Mucosa of gallbladder (tissue), 1 donor: ENCODE data around the gene ZNF175. TPM values are rescaled to one million over a fixed set of nuclear protein-coding genes. Genes with fewer than 3 reads are reported as not detected.

Experiments
- DNase-seq: peaks from one replicate; pipeline ENCODE4 v3.0.0-alpha.2; 2020; ENCODE audit warnings: low spot score
- total RNA-seq: library from RNA; stranded (reverse); gene quantifications from one replicate; pipeline ENCODE4 v1.2.1, GENCODE V29; 2021
- donor health status: DM: no; HTN: no; CAD: no.

ZNF175 gene
- total RNA-seq, result 9.4 TPM

GRCh38 chr19:51570962-51571575, at the start of gene ZNF175:
Gene ZNF175 (plus strand): TSS chr19:51571283. CDS start chr19:51573330, 2,047 bp downstream.
- DNase-seq, result peak; percentile 97

- DNase-seq, result no peak
Observed at GRCh38 chr19:51521357-51521756, 49.7 kb upstream of the ZNF175 start.

GRCh38 chr19:51521781-51522180, 49.3 kb upstream of the ZNF175 start:
- DNase-seq, result no peak

- DNase-seq, result no peak
Observed at GRCh38 chr19:51524666-51525264, 46.3 kb upstream of the ZNF175 start.

GRCh38 chr19:51525651-51526050, 45.4 kb upstream of the ZNF175 start:
- DNase-seq, result no peak

GRCh38 chr19:51529301-51529700, 41.8 kb upstream of the ZNF175 start:
- DNase-seq, result no peak

GRCh38 chr19:51530616-51531015, 40.5 kb upstream of the ZNF175 start:
- no peak for DNase-seq

GRCh38 chr19:51531349-51532315, 39.5 kb upstream of the ZNF175 start, which contains the start of gene SIGLEC6:
Gene SIGLEC6 (minus strand): TSS chr19:51531670. CDS start chr19:51531648, 22 bp downstream.
- DNase-seq, result peak; percentile 56

- no peak for DNase-seq
Observed at GRCh38 chr19:51535535-51535934, 35.5 kb upstream of the ZNF175 start.

- no peak for DNase-seq
Observed at GRCh38 chr19:51539821-51540366, 31.2 kb upstream of the ZNF175 start.

- no peak for DNase-seq
Observed at GRCh38 chr19:51541458-51542357, 29.4 kb upstream of the ZNF175 start.

GRCh38 chr19:51542699-51543098, 28.4 kb upstream of the ZNF175 start:
- DNase-seq, result no peak

GRCh38 chr19:51544038-51544437, 27.0 kb upstream of the ZNF175 start:
- DNase-seq, result no peak

- no peak for DNase-seq
Observed at GRCh38 chr19:51546107-51546649, 24.9 kb upstream of the ZNF175 start.

- DNase-seq, result no peak
Observed at GRCh38 chr19:51546650-51547396, 24.3 kb upstream of the ZNF175 start.

- peak; percentile 3 for DNase-seq
Observed at GRCh38 chr19:51547397-51548212, 23.5 kb upstream of the ZNF175 start.

- no peak for DNase-seq
Observed at GRCh38 chr19:51548213-51548651, 22.9 kb upstream of the ZNF175 start.

GRCh38 chr19:51548891-51549305, 22.2 kb upstream of the ZNF175 start:
- DNase-seq, result no peak
